GM13976 (cell line): Measurements from ENCODE around the gene PFKFB3.

Source experiments
- DNase-seq: peaks from one replicate; pipeline ENCODE4 v3.0.0; 2012; ENCODE audit warnings: low spot score
- in situ Hi-C: fragments of 300-500 bp; cut with MboI; formaldehyde crosslinking; loops from one replicate; pipeline ENCODE4 v1.12.0; 2022; ENCODE audit warnings: low sequenced_read_pairs, mixed read lengths, inconsistent platforms; ENCODE audit not compliant: unreplicated experiment
- TF ChIP-seq, protein P1 (sequence below): IDR thresholded peaks from 2 replicates; pipeline ENCODE4 v1.5.1; 2012; ENCODE audit warnings: borderline replicate concordance, mild to moderate bottlenecking; ENCODE audit not compliant: insufficient read depth; ENCODE audit errors: extremely low read depth, missing control alignments, control extremely low read depth

PFKFB3 gene

DNA sequence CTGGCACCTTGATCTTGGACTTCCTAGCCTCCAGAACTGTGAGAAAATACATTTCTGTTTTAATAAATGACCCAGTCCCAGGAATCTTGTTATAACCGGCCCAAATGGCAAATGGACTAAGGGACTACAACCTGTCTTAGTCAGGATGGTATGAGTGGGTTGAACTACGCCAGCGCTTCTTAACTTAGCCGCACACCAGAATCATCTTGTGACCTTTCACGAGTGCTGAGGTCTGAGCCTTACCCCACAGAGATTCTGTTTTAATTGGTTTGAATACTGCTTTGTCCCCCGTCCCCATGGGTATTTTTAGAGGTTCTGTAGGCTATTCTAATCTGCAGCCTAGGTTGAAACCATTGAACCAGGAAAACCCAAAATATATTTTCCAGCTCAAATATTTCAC is 48.0 kb downstream of the PFKFB3 start:
- in situ Hi-C loops: no loop called here
- TF ChIP-seq, protein P1, sequence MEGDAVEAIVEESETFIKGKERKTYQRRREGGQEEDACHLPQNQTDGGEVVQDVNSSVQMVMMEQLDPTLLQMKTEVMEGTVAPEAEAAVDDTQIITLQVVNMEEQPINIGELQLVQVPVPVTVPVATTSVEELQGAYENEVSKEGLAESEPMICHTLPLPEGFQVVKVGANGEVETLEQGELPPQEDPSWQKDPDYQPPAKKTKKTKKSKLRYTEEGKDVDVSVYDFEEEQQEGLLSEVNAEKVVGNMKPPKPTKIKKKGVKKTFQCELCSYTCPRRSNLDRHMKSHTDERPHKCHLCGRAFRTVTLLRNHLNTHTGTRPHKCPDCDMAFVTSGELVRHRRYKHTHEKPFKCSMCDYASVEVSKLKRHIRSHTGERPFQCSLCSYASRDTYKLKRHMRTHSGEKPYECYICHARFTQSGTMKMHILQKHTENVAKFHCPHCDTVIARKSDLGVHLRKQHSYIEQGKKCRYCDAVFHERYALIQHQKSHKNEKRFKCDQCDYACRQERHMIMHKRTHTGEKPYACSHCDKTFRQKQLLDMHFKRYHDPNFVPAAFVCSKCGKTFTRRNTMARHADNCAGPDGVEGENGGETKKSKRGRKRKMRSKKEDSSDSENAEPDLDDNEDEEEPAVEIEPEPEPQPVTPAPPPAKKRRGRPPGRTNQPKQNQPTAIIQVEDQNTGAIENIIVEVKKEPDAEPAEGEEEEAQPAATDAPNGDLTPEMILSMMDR: no peak
- no peak for DNase-seq

DNA sequence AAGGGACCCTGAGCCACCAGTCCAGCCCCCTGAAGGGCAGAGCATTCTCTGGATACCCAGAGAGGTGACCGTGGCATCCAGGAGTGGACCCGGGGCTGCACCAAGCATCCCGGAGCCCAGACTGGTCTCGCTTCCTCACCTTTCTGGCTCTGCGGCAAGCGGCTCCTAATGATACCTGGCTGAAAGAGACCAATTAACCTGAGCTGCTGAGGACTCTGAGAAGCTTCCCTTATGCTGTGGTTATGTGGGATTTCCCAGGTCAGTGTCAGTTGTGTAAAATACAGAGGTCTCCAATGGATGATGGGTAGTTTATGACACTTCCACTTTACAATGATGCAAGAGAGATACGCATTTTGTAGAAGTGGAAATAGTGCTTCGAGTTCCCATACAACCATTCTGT is 51.5 kb downstream of the PFKFB3 start:
- in situ Hi-C loops: no loop called here
- DNase-seq: peak; percentile 34
- TF ChIP-seq, protein P1: no peak

DNA sequence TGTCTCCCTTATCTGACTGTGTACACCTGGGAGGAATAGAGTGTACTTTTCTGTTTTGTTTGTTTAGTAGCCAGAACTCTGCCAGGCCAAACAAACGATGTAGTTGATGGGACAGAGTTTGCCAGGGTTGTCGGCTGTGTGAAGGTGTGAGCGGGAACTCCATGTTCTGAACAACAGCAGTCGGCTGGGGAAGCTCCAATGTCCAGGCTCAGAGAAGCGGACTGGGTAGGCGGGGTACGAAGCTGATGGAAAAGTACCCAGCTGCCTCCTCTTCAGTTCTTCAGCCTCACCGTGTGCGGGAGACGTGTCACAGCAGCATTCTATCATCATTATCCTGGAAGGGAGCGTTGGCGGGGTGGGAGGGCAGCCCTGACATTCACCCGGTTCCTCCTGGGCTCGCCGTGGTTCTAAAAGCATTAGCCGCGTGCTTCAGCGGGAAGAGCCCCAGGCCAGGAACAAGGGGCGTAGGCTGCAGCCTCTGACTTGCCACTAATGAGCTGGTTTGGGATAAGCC is 52.9 kb downstream of the PFKFB3 start:
- TF ChIP-seq, protein P1: no peak

DNA sequence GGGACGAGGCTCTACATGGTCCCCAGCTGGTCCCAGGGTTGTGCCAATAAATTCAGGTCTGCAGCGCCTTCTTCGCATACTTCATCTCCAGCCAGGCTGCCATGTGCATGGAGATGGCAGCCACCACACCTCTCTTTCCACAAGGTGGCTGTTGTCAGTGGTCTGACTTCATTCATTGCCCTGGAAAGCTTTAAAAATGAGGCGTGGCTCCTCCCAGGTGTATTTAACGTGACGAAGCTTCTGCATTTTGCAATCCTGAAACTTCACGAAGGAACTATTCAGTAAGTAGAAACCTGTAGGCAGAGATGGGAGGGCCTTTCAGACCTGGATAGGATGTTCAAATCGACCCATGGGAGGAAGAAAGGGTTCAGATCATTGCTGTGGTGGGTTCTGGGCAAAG is 53.7 kb downstream of the PFKFB3 start:
- TF ChIP-seq, protein P1: no peak
- DNase-seq: no peak
- in situ Hi-C loops: no loop called here

More for the DNA sequence above, 52.9 kb downstream of the PFKFB3 start:
- no peak for DNase-seq
- in situ Hi-C loops: no loop called here

DNA sequence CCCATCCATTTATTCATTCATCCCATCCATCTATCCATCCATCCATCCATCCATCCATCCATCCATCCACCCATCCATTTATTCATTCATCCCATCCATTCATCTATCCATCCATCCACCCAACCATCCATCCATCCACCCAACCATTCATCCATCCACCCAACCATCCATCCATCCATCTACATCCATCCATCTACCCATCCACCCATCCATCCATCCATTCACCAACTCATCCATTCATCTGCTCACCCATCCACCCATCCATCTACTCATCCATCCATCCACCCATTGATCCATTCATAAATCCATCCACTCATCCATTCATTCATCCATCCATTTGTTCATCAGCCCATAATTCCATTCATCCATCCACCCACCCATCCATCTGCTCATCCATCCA is 56.4 kb downstream of the PFKFB3 start:
- DNase-seq: no peak
- TF ChIP-seq, protein P1: no peak
- in situ Hi-C loops: no loop called here

DNA sequence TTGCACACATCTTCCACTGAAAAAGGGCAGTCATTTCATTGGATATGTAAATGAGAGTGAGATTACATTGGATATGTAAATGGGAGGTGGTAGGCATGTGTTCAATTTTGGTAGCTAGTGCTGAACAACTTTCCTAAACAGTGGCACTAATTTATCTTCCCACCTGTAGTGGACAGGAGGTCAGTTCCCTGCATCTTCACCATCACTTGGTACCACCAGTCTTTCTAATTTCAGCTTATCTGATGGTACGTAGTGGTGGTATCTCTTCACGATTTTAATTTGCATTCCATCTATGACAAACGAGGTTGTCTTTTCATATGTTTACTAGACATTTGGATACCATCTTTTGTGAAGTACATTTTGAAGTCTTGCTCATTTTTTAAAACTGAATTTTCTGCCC is 58.1 kb downstream of the PFKFB3 start:
- TF ChIP-seq, protein P1: no peak
- in situ Hi-C loops: no loop called here
- no peak for DNase-seq

DNA sequence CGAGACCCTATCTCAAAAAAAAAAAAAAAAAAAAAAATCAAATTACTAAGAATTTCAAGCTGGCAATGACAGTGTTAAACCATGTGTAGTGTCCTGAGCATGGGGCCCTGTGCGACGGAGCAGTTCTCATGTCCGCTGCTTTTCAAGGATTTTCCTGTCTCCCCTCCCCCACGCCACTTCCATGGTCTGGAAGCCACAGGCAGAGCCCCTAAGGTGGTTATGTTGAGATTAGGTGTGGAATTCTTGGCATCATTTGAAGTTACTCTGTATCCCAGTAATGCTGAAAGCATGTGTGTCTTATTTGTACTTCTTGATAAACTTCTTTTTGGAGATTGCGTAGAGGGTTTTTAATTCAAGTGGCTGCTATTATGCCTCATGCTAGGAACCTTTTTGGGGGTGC is 65.2 kb downstream of the PFKFB3 start:
- TF ChIP-seq, protein P1: no peak
- DNase-seq: no peak
- in situ Hi-C loops: no loop called here
